KOPT-K1 (cell line): ENCODE measurements around the gene ACTR5.

Experiments
- H3K27ac ChIP-seq: fragments of 200-600 bp; sonication (generic); 2 replicates; pipeline ENCODE4 v1.5.1; 2016; ENCODE audit warnings: antibody characterized with exemption, mild to moderate bottlenecking, low read depth, low read length; ENCODE audit not compliant: poor library complexity, severe bottlenecking
- H3K36me3 ChIP-seq: fragments of 200-600 bp; sonication (generic); 2 replicates; pipeline ENCODE4 v1.5.1; 2017; ENCODE audit warnings: antibody characterized with exemption, mild to moderate bottlenecking, low read length, moderate library complexity; ENCODE audit not compliant: insufficient read depth
- H3K9me3 ChIP-seq: fragments of 200-600 bp; sonication (generic); 2 replicates; pipeline ENCODE4 v1.5.1; 2017; ENCODE audit warnings: antibody characterized with exemption, low read length, mild to moderate bottlenecking; ENCODE audit not compliant: insufficient read depth, poor library complexity, severe bottlenecking

The ACTR5 gene

GRCh38 chr20:38748097-38748860 is at the start of gene ACTR5:
ACTR5 (plus strand) TSS chr20:38748460; CDS start chr20:38748479, 19 bp downstream.
- H3K27ac ChIP-seq, result peak within 1 kb of the TSS; percentile 57
- peaks cover 28% of the 10 kb centered on the region for H3K36me3 ChIP-seq

GRCh38 chr20:38698541-38698940 is 49.7 kb upstream of the ACTR5 start:
- H3K27ac ChIP-seq, result no peak overlapping the region
- H3K36me3 ChIP-seq, result no peaks in the 10 kb centered on the region
- no peaks in the 10 kb centered on the region for H3K9me3 ChIP-seq

More at GRCh38 chr20:38748097-38748860, at the start of gene ACTR5:
- no peaks in the 10 kb centered on the region for H3K9me3 ChIP-seq

GRCh38 chr20:38700141-38700540 is 48.1 kb upstream of the ACTR5 start:
- no peaks in the 10 kb centered on the region for H3K36me3 ChIP-seq
- H3K27ac ChIP-seq, result no peak overlapping the region
- H3K9me3 ChIP-seq, result no peaks in the 10 kb centered on the region

- H3K36me3 ChIP-seq, result no peaks in the 10 kb centered on the region
Observed at GRCh38 chr20:38700926-38701325, 47.3 kb upstream of the ACTR5 start.

GRCh38 chr20:38703526-38703925 is 44.7 kb upstream of the ACTR5 start:
- Histone ChIP-seq H3K9me3 (no peaks in the 10 kb centered on the region), H3K27ac (no peak overlapping the region), H3K36me3 (no peaks in the 10 kb centered on the region)

More at GRCh38 chr20:38700926-38701325, 47.3 kb upstream of the ACTR5 start:
- Histone ChIP-seq H3K9me3 (no peaks in the 10 kb centered on the region), H3K27ac (no peak overlapping the region)

GRCh38 chr20:38704136-38704535 is 44.1 kb upstream of the ACTR5 start:
- Histone ChIP-seq H3K9me3 (no peaks in the 10 kb centered on the region), H3K36me3 (no peaks in the 10 kb centered on the region), H3K27ac (no peak overlapping the region)

- H3K27ac ChIP-seq, result no peak overlapping the region
- no peaks in the 10 kb centered on the region for H3K36me3 ChIP-seq
- H3K9me3 ChIP-seq, result no peaks in the 10 kb centered on the region
Observed at GRCh38 chr20:38706509-38706908, 41.8 kb upstream of the ACTR5 start.

GRCh38 chr20:38714308-38714707 is 34.0 kb upstream of the ACTR5 start:
- Histone ChIP-seq H3K9me3 (no peaks in the 10 kb centered on the region), H3K36me3 (no peaks in the 10 kb centered on the region), H3K27ac (no peak overlapping the region)

- no peak overlapping the region for H3K27ac ChIP-seq
- H3K36me3 ChIP-seq, result no peaks in the 10 kb centered on the region
- no peaks in the 10 kb centered on the region for H3K9me3 ChIP-seq
Observed at GRCh38 chr20:38715646-38716045, 32.6 kb upstream of the ACTR5 start.

- no peaks in the 10 kb centered on the region for H3K36me3 ChIP-seq
- H3K27ac ChIP-seq, result no peak overlapping the region
- no peaks in the 10 kb centered on the region for H3K9me3 ChIP-seq
Observed at GRCh38 chr20:38722683-38723016, 25.6 kb upstream of the ACTR5 start.

- H3K36me3 ChIP-seq, result no peaks in the 10 kb centered on the region
- no peak overlapping the region for H3K27ac ChIP-seq
- H3K9me3 ChIP-seq, result no peaks in the 10 kb centered on the region
Observed at GRCh38 chr20:38723017-38723847, 25.0 kb upstream of the ACTR5 start.

- Histone ChIP-seq H3K36me3 (no peaks in the 10 kb centered on the region), H3K27ac (no peak within 1 kb of the TSS), H3K9me3 (no peaks in the 10 kb centered on the region)
Observed at GRCh38 chr20:38723848-38724625, 24.2 kb upstream of the ACTR5 start, which contains the start of gene SLC32A1. SLC32A1 (plus strand) TSS chr20:38724486; CDS start chr20:38724725, 239 bp downstream.

GRCh38 chr20:38724626-38725147 is 23.6 kb upstream of the ACTR5 start:
- Histone ChIP-seq H3K36me3 (no peaks in the 10 kb centered on the region), H3K9me3 (no peaks in the 10 kb centered on the region), H3K27ac (no peak overlapping the region)

- Histone ChIP-seq H3K9me3 (no peaks in the 10 kb centered on the region), H3K36me3 (no peaks in the 10 kb centered on the region), H3K27ac (no peak overlapping the region)
Observed at GRCh38 chr20:38725148-38725901, 22.9 kb upstream of the ACTR5 start.
